IMR-90 (cell line): ENCODE data around the gene SPPL2B. TPM values are rescaled to one million over a fixed set of nuclear protein-coding genes. Genes with fewer than 3 reads are reported as not detected.

Source experiments
- ATAC-seq: fragments of 200-7000 bp; cut with Tn5 transposase; 2 replicates; pipeline ENCODE4 v1.9.1; 2020; ENCODE audit warnings: low read depth, mild to moderate bottlenecking, moderate library complexity
- BruUV-seq: library from RNA; stranded (reverse); fragments of 400-500 nt; replicated peaks from 2 replicates; lab custom pipeline; 2021; lab: Mats Ljungman, UMichigan
- CTCF ChIA-PET: fragments of 300-600 bp; formaldehyde crosslinking; extraction: SDS; loops from one replicate; lab custom pipeline; 2021; ENCODE audit warnings: antibody characterized with exemption; lab: Yijun Ruan, JAX
- POLR2A ChIA-PET: fragments of 300-600 bp; sonication (Branson Sonifier 250); formaldehyde crosslinking; loops from one replicate; lab custom pipeline; 2022; ENCODE audit warnings: antibody characterized with exemption; ENCODE audit not compliant: unreplicated experiment; lab: Charles Lee
- DNase-seq: peaks from one replicate; pipeline ENCODE4 v3.0.0; 2013
- H2AFZ ChIP-seq: replicated peaks from 2 replicates; pipeline ENCODE3; 2013; ENCODE audit warnings: low read length, mild to moderate bottlenecking; ENCODE audit not compliant: poor library complexity
- H2AK5ac ChIP-seq: 2 replicates; pipeline ENCODE4 v1.6.1; 2013; ENCODE audit warnings: low read depth, low read length, inconsistent platforms
- H2AK9ac ChIP-seq: replicated peaks from 2 replicates; pipeline ENCODE3; 2013; ENCODE audit warnings: mild to moderate bottlenecking, low read depth, low read length, moderate library complexity; ENCODE audit not compliant: poor library complexity
- H2BK120ac ChIP-seq: 2 replicates; pipeline ENCODE4 v1.6.1; 2013; ENCODE audit warnings: low read depth, low read length, inconsistent platforms
- H2BK15ac ChIP-seq: 3 replicates; pipeline ENCODE4 v1.6.1; 2013; ENCODE audit warnings: low read depth, low read length, inconsistent platforms
- H2BK20ac ChIP-seq: 2 replicates; pipeline ENCODE4 v1.6.1; 2013; ENCODE audit warnings: low read depth, mild to moderate bottlenecking, inconsistent platforms, low read length, moderate library complexity
- H2BK5ac ChIP-seq: 2 replicates; pipeline ENCODE4 v1.6.1; 2013; ENCODE audit warnings: mild to moderate bottlenecking, low read depth, low read length, inconsistent platforms; ENCODE audit not compliant: poor library complexity, severe bottlenecking
- H3K14ac ChIP-seq: replicated peaks from 2 replicates; pipeline ENCODE4 v1.6.1; 2013; ENCODE audit warnings: low read depth, low read length, inconsistent platforms
- H3K18ac ChIP-seq: 2 replicates; pipeline ENCODE4 v1.6.1; 2013; ENCODE audit warnings: low read depth, low read length, control low read depth
- H3K23ac ChIP-seq: 2 replicates; pipeline ENCODE4 v1.6.1; 2013; ENCODE audit warnings: low read depth, low read length, inconsistent platforms
- H3K27ac ChIP-seq: 2 replicates; pipeline ENCODE4 v1.5.1; 2013; ENCODE audit warnings: mild to moderate bottlenecking, control low read depth, low read length; ENCODE audit not compliant: insufficient read depth
- H3K27me3 ChIP-seq: 2 replicates; pipeline ENCODE4 v1.6.1; 2013; ENCODE audit warnings: low read length; ENCODE audit not compliant: control insufficient read depth, insufficient read depth
- H3K36me3 ChIP-seq: 2 replicates; pipeline ENCODE4 v1.6.1; 2013; ENCODE audit warnings: low read length, mixed read lengths; ENCODE audit not compliant: control insufficient read depth, insufficient read depth
- H3K4ac ChIP-seq: 2 replicates; pipeline ENCODE4 v1.6.1; 2013; ENCODE audit warnings: low read depth, low read length, inconsistent platforms
- H3K4me1 ChIP-seq: 2 replicates; pipeline ENCODE4 v1.6.1; 2013; ENCODE audit warnings: low read length, mixed read lengths; ENCODE audit not compliant: control insufficient read depth, insufficient read depth
- H3K4me2 ChIP-seq: 2 replicates; pipeline ENCODE4 v1.6.1; 2013; ENCODE audit warnings: low read depth, mild to moderate bottlenecking, control low read depth, low read length, moderate library complexity
- H3K4me3 ChIP-seq: 2 replicates; pipeline ENCODE4 v1.5.1; 2013; ENCODE audit warnings: low read depth, mild to moderate bottlenecking, control low read depth, low read length, moderate library complexity; ENCODE audit not compliant: insufficient read depth
- H3K56ac ChIP-seq: 2 replicates; pipeline ENCODE4 v1.6.1; 2013; ENCODE audit warnings: low read length, inconsistent platforms; ENCODE audit not compliant: insufficient read depth; ENCODE audit errors: extremely low read depth
- H3K79me1 ChIP-seq, 2 experiments: 2 replicates each; pipeline ENCODE4 v1.6.1; 2013; ENCODE audit warnings: low read length in 2 of 2, inconsistent platforms in 1 of 2, low read depth in 1 of 2
- H3K9ac ChIP-seq: 2 replicates; pipeline ENCODE4 v1.6.1; 2013; ENCODE audit warnings: low read depth, low read length, control low read depth
- H3K9me1 ChIP-seq: 2 replicates; pipeline ENCODE4 v1.6.1; 2013; ENCODE audit warnings: low read length, inconsistent platforms; ENCODE audit not compliant: insufficient read depth
- H3K9me3 ChIP-seq: 2 replicates; pipeline ENCODE4 v1.6.1; 2013; ENCODE audit warnings: low read length; ENCODE audit not compliant: control insufficient read depth, insufficient read depth
- H4K20me1 ChIP-seq: 2 replicates; pipeline ENCODE4 v1.6.1; 2013; ENCODE audit warnings: low read length, inconsistent platforms; ENCODE audit not compliant: insufficient read depth
- H4K5ac ChIP-seq: 2 replicates; pipeline ENCODE4 v1.6.1; 2013; ENCODE audit warnings: mild to moderate bottlenecking, low read depth, low read length, control low read depth
- H4K8ac ChIP-seq, 2 experiments: 2 replicates each; pipeline ENCODE4 v1.6.1; 2013; ENCODE audit warnings: low read depth in 2 of 2, low read length in 2 of 2, control low read depth in 1 of 2, inconsistent platforms in 1 of 2
- H4K91ac ChIP-seq: 2 replicates; pipeline ENCODE4 v1.6.1; 2013; ENCODE audit warnings: low read depth, low read length, inconsistent platforms; ENCODE audit not compliant: insufficient read depth
- CTCF ChIP-seq: conservative IDR thresholded peaks from 2 replicates; pipeline ENCODE4 v1.5.1; 2012; ENCODE audit warnings: mild to moderate bottlenecking, low read depth, low read length, improper control_type of control experiment
- ELK1 ChIP-seq: fragments of 150-350 bp; IDR thresholded peaks from 2 replicates; pipeline ENCODE4 v1.6.1; 2016; ENCODE audit warnings: low read depth, mild to moderate bottlenecking, low read length, moderate library complexity, borderline replicate concordance
- FOS ChIP-seq: fragments of 150-350 bp; IDR thresholded peaks from 2 replicates; pipeline ENCODE4 v1.6.1; 2016; ENCODE audit warnings: low read depth, low read length
- MAFK ChIP-seq: IDR thresholded peaks from 2 replicates; pipeline ENCODE4 v1.6.1; 2012; ENCODE audit warnings: low read depth, low read length, improper control_type of control experiment
- RCOR1 ChIP-seq: IDR thresholded peaks from 2 replicates; pipeline ENCODE4 v1.6.1; 2012; ENCODE audit warnings: mild to moderate bottlenecking, low read length, improper control_type of control experiment; ENCODE audit not compliant: insufficient replicate concordance
- WGBS, 2 experiments: methylation state at CpG; one replicate each; pipeline versions ENCODE4 v1.1.5 to v1.1.7; 2013; ENCODE audit warnings: missing lambda C conversion rate in 2 of 2; ENCODE audit not compliant: insufficient read length in 1 of 2; ENCODE audit errors: extremely low coverage in 2 of 2; 5-methylcytosine and 5-hydroxymethylcytosine counted together
- dilution Hi-C: fragments of 300-500 bp; cut with HindIII; formaldehyde crosslinking; loops from one replicate; pipeline ENCODE4 v1.14.3; 2018; ENCODE audit warnings: low sequenced_read_pairs; ENCODE audit not compliant: unreplicated experiment
- in situ Hi-C: fragments of 300-500 bp; cut with MboI; formaldehyde crosslinking; loops from 3 replicates; pipeline ENCODE4 v1.14.3; 2019; ENCODE audit warnings: low sequenced_read_pairs, inconsistent platforms, mixed read lengths
- intact Hi-C: fragments of 100-400 bp; cut with micrococcal nuclease; formaldehyde crosslinking; loops from 2 replicates; pipeline ENCODE4 v1.10.0; 2022
- polyA plus RNA-seq, 3 experiments: library from polyadenylated mRNA; depleted of rRNA; stranded (reverse); fragments of >200 nt; gene quantifications; 2 replicates each; pipeline ENCODE4 v1.2.3, GENCODE V29; 2012; ENCODE audit warnings: low replicate concordance in 1 of 3
- total RNA-seq: library from RNA; depleted of rRNA; stranded (reverse); fragments of >200 nt; gene quantifications from 2 replicates; pipeline ENCODE4 v1.2.3, GENCODE V29; 2012

The SPPL2B gene
- total and polyA plus RNA-seq, 2 of the 4 experiments (the other 2 are of a cell fraction), result 3.4 to 45.7 TPM

GRCh38 chr19:2387367-2388288 is 59.1 kb downstream of the SPPL2B start (continued):
- TF ChIP-seq ELK1, result no peak

GRCh38 chr19:2389594-2389993 is 61.1 kb downstream of the SPPL2B start:
- peaks cover 7% of the 10 kb centered on the region for H3K27me3 ChIP-seq
- no peak overlapping the region for H3K9ac ChIP-seq
- H4K91ac ChIP-seq, result no peak overlapping the region
- H3K4ac ChIP-seq, result no peak overlapping the region
- no peak overlapping the region for H2BK20ac ChIP-seq
- no peak overlapping the region for H4K8ac ChIP-seq
- H3K4me1 ChIP-seq, result no peaks in the 10 kb centered on the region
- peaks cover 2% of the 10 kb centered on the region; the same call in 1 of the 2 replicates for H3K9me1 ChIP-seq
- H3K56ac ChIP-seq, result no peak overlapping the region
- H2AK9ac ChIP-seq, result peak overlapping the region; percentile 55
- H4K5ac ChIP-seq, result no peak overlapping the region
- no peak overlapping the region for H3K18ac ChIP-seq
- 93% methylated on average over 9 of the region's 21 CpGs; no CpG with 5 or more reads in 1 of the 2 experiments for WGBS, 2 experiments
- H3K36me3 ChIP-seq, result no peaks in the 10 kb centered on the region
- CTCF ChIA-PET, result no interaction called here
- H3K14ac ChIP-seq, result no peak overlapping the region
- POLR2A ChIA-PET, result no interaction called here
- DNase-seq (no peak), ATAC-seq (no peak)
- dilution Hi-C loops, result no loop called here
- peak overlapping the region; percentile 43 for H2AFZ ChIP-seq
- H3K79me1 ChIP-seq, result no peaks in the 10 kb centered on the region
- H2BK120ac ChIP-seq, result no peak overlapping the region
- no peak overlapping the region for H3K4me3 ChIP-seq
- H3K4me2 ChIP-seq, result no peak overlapping the region
- no peak overlapping the region for H3K27ac ChIP-seq
- no peaks in the 10 kb centered on the region; the same call in 1 of the 2 replicates for H3K9me3 ChIP-seq
- H2BK5ac ChIP-seq, result no peak overlapping the region
- no peak overlapping the region for H2BK15ac ChIP-seq
- H3K23ac ChIP-seq, result no peak overlapping the region
- no peaks in the 10 kb centered on the region for H4K20me1 ChIP-seq
- TF ChIP-seq FOS (no peak), RCOR1 (no peak), CTCF (no peak), MAFK (no peak)
- intact Hi-C loops, result no loop called here
- H2AK5ac ChIP-seq, result no peak overlapping the region; the same call in 1 of the 2 replicates
- BruUV-seq, result no TSS peak
- in situ Hi-C loops, result no loop called here
